ENCODE measurements around the gene GUCY1A2.

The GUCY1A2 gene

DNA sequence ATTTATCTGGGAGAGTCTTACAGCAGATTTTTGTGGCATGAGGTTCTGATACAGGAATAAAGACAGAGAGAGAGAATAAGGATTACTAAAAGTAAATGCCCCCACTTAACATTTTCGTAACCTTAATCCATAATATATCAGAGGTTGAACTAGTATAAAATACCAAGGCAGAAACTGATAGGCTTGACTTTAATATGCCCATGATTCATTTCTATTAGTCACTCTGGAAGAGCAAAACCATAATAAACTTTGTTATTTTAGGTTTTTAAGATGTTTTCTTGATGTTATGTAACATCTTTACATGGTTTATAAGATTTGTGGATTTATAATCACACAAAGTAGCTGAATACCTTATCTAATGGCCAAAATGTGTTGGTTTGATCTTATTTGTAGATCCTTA lies 19.1 kb downstream of the GUCY1A2 start:
- H3K4me3 ChIP-seq (ENCODE audit: low read depth, low read length), result no peak overlapping the region
- TF ChIP-seq CTCF (IDR thresholded peaks at IDR 0.05; ENCODE audit: low read depth, low read length) (no peak), MYC (IDR thresholded peaks at IDR 0.05; ENCODE audit: low read depth, low read length) (no peak), POLR2A (IDR thresholded peaks at IDR 0.05; ENCODE audit: extremely low read depth, insufficient read length) (no peak)
- TF ChIP-seq, protein P1, sequence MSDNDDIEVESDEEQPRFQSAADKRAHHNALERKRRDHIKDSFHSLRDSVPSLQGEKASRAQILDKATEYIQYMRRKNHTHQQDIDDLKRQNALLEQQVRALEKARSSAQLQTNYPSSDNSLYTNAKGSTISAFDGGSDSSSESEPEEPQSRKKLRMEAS (IDR thresholded peaks at IDR 0.05; ENCODE audit: low read depth, low read length), result no peak
- no peak for DNase-seq (ENCODE audit: low read depth)

DNA sequence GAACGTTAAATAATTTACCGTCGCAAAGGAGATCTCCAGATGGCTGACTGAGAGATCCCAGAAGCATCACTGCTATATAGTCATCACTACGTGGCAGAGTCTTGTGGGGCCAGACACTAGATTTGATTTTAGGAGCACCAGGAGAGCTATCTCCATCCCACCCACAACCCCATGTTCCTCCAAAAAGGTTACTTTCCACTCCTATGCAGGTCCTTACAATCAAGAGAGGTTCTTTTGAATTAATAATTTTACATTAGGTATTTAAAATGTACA lies 19.4 kb downstream of the GUCY1A2 start:
- H3K4me3 ChIP-seq (ENCODE audit: low read depth, low read length), result no peak overlapping the region
- no peak for TF ChIP-seq POLR2A (IDR thresholded peaks at IDR 0.05; ENCODE audit: extremely low read depth, insufficient read length)
- TF ChIP-seq MYC (IDR thresholded peaks at IDR 0.05; ENCODE audit: low read depth, low read length), result no peak
- TF ChIP-seq, protein P1 (IDR thresholded peaks at IDR 0.05; ENCODE audit: low read depth, low read length), result no peak
- no peak for TF ChIP-seq CTCF (IDR thresholded peaks at IDR 0.05; ENCODE audit: low read depth, low read length)
- no peak for DNase-seq (ENCODE audit: low read depth)

DNA sequence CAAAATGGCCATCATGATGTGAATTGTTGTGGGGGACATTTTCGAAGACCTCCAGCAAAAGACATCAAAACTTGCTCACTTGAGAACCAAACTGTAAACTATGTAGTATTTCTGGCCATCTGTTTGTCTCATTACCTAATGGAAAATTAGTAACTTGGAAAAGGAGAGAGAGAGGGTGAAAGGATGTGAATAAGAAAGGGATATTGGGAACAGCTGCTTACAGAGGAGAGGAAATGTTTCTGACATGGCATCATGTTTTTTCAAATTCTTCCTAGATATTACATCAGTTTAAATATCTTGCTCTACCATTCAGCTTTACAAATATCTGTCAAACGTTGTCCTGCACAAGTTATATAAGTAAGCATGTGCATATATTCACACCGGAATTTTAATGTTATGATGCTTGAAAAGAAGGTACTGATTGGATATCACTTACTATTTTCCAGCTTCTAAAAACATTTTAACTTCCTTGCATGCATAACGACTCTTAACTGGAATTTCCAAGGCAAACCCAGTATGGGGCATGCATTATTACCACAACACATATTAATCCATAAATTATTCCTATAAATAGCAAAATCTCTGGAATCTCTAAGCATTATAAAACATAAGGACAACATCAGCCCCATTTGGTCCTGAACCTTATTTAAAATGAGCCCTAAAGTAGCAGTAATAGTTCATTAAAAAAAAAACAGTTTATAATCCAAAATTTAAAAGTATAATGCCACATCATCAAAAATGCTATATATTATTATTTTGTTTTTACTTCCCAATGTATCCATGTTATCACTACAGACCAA lies 20.0 kb downstream of the GUCY1A2 start:
- no peak overlapping the region for H3K4me3 ChIP-seq (ENCODE audit: low read depth, low read length)
- no peak for DNase-seq (ENCODE audit: low read depth)
- no peak for TF ChIP-seq CTCF (IDR thresholded peaks at IDR 0.05; ENCODE audit: low read depth, low read length)
- TF ChIP-seq MYC (IDR thresholded peaks at IDR 0.05; ENCODE audit: low read depth, low read length), result no peak
- no peak for TF ChIP-seq POLR2A (IDR thresholded peaks at IDR 0.05; ENCODE audit: extremely low read depth, insufficient read length)
- TF ChIP-seq, protein P1 (IDR thresholded peaks at IDR 0.05; ENCODE audit: low read depth, low read length), result no peak

- H3K4me3 ChIP-seq (ENCODE audit: low read depth, low read length), result no peak overlapping the region
- no peak for DNase-seq (ENCODE audit: low read depth)
- TF ChIP-seq CTCF (IDR thresholded peaks at IDR 0.05; ENCODE audit: low read depth, low read length) (no peak), POLR2A (IDR thresholded peaks at IDR 0.05; ENCODE audit: extremely low read depth, insufficient read length) (no peak), MYC (IDR thresholded peaks at IDR 0.05; ENCODE audit: low read depth, low read length) (no peak)
- TF ChIP-seq, protein P1 (IDR thresholded peaks at IDR 0.05; ENCODE audit: low read depth, low read length), result no peak
Measured at GRCh38 chr11:106997227-106997626, 21.0 kb downstream of the GUCY1A2 start.

- no peak for TF ChIP-seq MYC (IDR thresholded peaks at IDR 0.05; ENCODE audit: low read depth, low read length)
- TF ChIP-seq CTCF (IDR thresholded peaks at IDR 0.05; ENCODE audit: low read depth, low read length), result no peak
- no peak for TF ChIP-seq POLR2A (IDR thresholded peaks at IDR 0.05; ENCODE audit: extremely low read depth, insufficient read length)
- TF ChIP-seq, protein P1 (IDR thresholded peaks at IDR 0.05; ENCODE audit: low read depth, low read length), result no peak
- H3K4me3 ChIP-seq (ENCODE audit: low read depth, low read length), result no peak overlapping the region
- no peak for DNase-seq (ENCODE audit: low read depth)
Measured at GRCh38 chr11:106996691-106997090, 21.6 kb downstream of the GUCY1A2 start.
